ENCODE results near the gene REXO4. TPM values are rescaled to one million over a fixed set of nuclear protein-coding genes. Genes with fewer than 3 reads are reported as not detected.

The REXO4 gene
- total and polyA plus RNA-seq, 2 of the 13 experiments (the other 11 are each of a cell fraction or from before 2014, with no cell fraction given) = 18.5 to 30.4 TPM

- TF ChIP-seq TFDP1 (CRISPR knock-in tag; IDR thresholded peaks at IDR 0.05; ENCODE audit: borderline replicate concordance) = no peak
- no peak for TF ChIP-seq KLF15 (CRISPR knock-in tag; IDR thresholded peaks at IDR 0.05; ENCODE audit: borderline replicate concordance)
- no peak for TF ChIP-seq REST (IDR thresholded peaks at IDR 0.05; ENCODE audit: borderline replicate concordance in 1 of 2, low read depth in 1 of 2, low read length in 2 of 2)
- peak; percentile 84 for TF ChIP-seq PAXIP1 (CRISPR knock-in tag; conservative IDR thresholded peaks at IDR 0.05)
- no peak for TF ChIP-seq ZFP41 (CRISPR knock-in tag; IDR thresholded peaks at IDR 0.05; ENCODE audit: borderline replicate concordance)
- TF ChIP-seq MLXIP (CRISPR knock-in tag; IDR thresholded peaks at IDR 0.05; ENCODE audit: borderline replicate concordance) = no peak
- TF ChIP-seq ZNF318 (CRISPR knock-in tag; IDR thresholded peaks at IDR 0.05) = no peak
Observed at GRCh38 chr9:133394687-133395271, 23.0 kb downstream of the REXO4 start (continued).
